Upper lobe of left lung (tissue), 4 donors: ENCODE measurements around the gene CLTC.

Source experiments
- EP300 ChIP-seq, 4 donors: sonication (generic); formaldehyde crosslinking; IDR thresholded peaks; one replicate each; pipeline ENCODE4 v1.5.1; 2017; ENCODE audit warnings: antibody characterized with exemption in 4 of 4, control low read depth in 2 of 4
- POLR2A ChIP-seq, 4 donors: fragments of 450-650 bp; IDR thresholded peaks; one replicate each; pipeline ENCODE4 v1.5.1; 2016 to 2017; ENCODE audit warnings: antibody characterized with exemption in 4 of 4, mild to moderate bottlenecking in 2 of 4
- POLR2AphosphoS5 ChIP-seq, 2 donors: sonication (generic); formaldehyde crosslinking; IDR thresholded peaks; one replicate each; pipeline ENCODE4 v1.5.1; 2017; ENCODE audit warnings: antibody characterized with exemption in 2 of 2
- TF ChIP-seq, protein P1 (sequence below), 6 experiments: fragments of 450-650 bp in 4 of 6; fragments of 200-600 bp in 2 of 6; sonication (generic) in 2 of 6; IDR thresholded peaks; one replicate each; pipeline ENCODE4 v1.5.1; 2016 to 2019; ENCODE audit warnings: antibody characterized with exemption in 6 of 6

DNA sequence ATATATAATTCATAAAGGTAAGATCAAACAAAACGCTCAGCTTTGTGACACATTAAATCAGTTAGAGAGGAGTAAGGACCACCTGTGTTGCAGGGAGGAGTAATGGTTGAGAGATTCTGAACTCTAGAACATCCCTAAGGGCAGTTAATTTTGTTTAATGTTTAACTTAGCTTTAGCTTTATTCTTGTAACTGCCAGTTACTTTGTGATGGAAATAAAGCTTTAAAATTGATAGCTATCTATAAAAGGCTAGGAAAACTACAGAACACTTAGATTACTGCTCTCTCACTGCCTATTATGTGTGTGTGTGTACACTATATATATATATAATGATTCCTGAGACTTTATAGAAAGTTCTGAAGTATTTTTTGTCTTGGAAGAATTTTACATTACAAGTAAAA lies 49.7 kb downstream of the CLTC start:
- TF ChIP-seq, protein P1, sequence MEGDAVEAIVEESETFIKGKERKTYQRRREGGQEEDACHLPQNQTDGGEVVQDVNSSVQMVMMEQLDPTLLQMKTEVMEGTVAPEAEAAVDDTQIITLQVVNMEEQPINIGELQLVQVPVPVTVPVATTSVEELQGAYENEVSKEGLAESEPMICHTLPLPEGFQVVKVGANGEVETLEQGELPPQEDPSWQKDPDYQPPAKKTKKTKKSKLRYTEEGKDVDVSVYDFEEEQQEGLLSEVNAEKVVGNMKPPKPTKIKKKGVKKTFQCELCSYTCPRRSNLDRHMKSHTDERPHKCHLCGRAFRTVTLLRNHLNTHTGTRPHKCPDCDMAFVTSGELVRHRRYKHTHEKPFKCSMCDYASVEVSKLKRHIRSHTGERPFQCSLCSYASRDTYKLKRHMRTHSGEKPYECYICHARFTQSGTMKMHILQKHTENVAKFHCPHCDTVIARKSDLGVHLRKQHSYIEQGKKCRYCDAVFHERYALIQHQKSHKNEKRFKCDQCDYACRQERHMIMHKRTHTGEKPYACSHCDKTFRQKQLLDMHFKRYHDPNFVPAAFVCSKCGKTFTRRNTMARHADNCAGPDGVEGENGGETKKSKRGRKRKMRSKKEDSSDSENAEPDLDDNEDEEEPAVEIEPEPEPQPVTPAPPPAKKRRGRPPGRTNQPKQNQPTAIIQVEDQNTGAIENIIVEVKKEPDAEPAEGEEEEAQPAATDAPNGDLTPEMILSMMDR (IDR thresholded peaks at IDR 0.05): no peak
- TF ChIP-seq EP300 (IDR thresholded peaks at IDR 0.05): no peak
- no peak for TF ChIP-seq POLR2AphosphoS5 (IDR thresholded peaks at IDR 0.05)
- TF ChIP-seq POLR2A (IDR thresholded peaks at IDR 0.05): no peak
